Omental fat pad (tissue), 4 donors: ENCODE data around the gene C10orf62. TPM values are rescaled to one million over a fixed set of nuclear protein-coding genes. Genes with fewer than 3 reads are reported as not detected.
"Not testable (repeated sequence)": the region's sequence is repeated elsewhere in the genome, so short reads cannot be mapped to it uniquely, and the experiment has no call there.

ENCODE experiments used
- ATAC-seq: fragments of 150-250 bp; one replicate; pipeline ENCODE4 v1.9.1; 2016; ENCODE audit warnings: mild to moderate bottlenecking, moderate library complexity; ENCODE audit not compliant: low FRiP score
- DNase-seq: peaks from one replicate; pipeline ENCODE4 v3.0.0-alpha.2; 2019; ENCODE audit warnings: low spot score
- CTCF ChIP-seq, 3 donors: fragments of 450-650 bp; IDR thresholded peaks; one replicate each; pipeline ENCODE4 v1.5.1; 2016 to 2017; ENCODE audit warnings: antibody characterized with exemption in 3 of 3, mild to moderate bottlenecking in 3 of 3, moderate library complexity in 2 of 3
- total RNA-seq, 4 donors: library from RNA; depleted of rRNA; stranded (reverse); fragments of >200 nt; gene quantifications; one replicate each; pipeline ENCODE4 v1.1.0, GENCODE V29; 2016

The C10orf62 gene
- total RNA-seq, 4 donors from 2014 or later = 0.88 to 1.2 TPM; not detected in 2

GRCh38 chr10:97553575-97554031, 35.9 kb upstream of the C10orf62 start:
- ATAC-seq (peak; percentile 92), DNase-seq (no peak)
- TF ChIP-seq CTCF (IDR thresholded peaks at IDR 0.05) = peak in 1 of 3 donors; percentile 22

- not testable (repeated sequence) for DNase-seq, ATAC-seq
These were observed 35.2 kb upstream of the C10orf62 start for GRCh38 chr10:97554336-97554735.

GRCh38 chr10:97555541-97555940, 34.0 kb upstream of the C10orf62 start:
- ATAC-seq, DNase-seq: not testable (repeated sequence)

- not testable (repeated sequence) for ATAC-seq, DNase-seq
These were observed 28.7 kb upstream of the C10orf62 start for GRCh38 chr10:97560731-97561381.

- not testable (repeated sequence) for ATAC-seq, DNase-seq
These were observed 28.0 kb upstream of the C10orf62 start for GRCh38 chr10:97561386-97562077.

GRCh38 chr10:97562329-97562728, 27.2 kb upstream of the C10orf62 start:
- ATAC-seq, DNase-seq: not testable (repeated sequence)

- DNase-seq (no peak), ATAC-seq (no peak)
- TF ChIP-seq CTCF (IDR thresholded peaks at IDR 0.05) = no peak
These were observed 26.2 kb upstream of the C10orf62 start for GRCh38 chr10:97563337-97563736.

- DNase-seq = no peak
- no peak for TF ChIP-seq CTCF (IDR thresholded peaks at IDR 0.05)
- no peak for ATAC-seq
These were observed 24.7 kb upstream of the C10orf62 start for GRCh38 chr10:97564776-97565175.

GRCh38 chr10:97566336-97566996, 23.1 kb upstream of the C10orf62 start:
- no peak for TF ChIP-seq CTCF (IDR thresholded peaks at IDR 0.05)
- no peak for ATAC-seq
- no peak for DNase-seq
